ENCODE results near the gene JMJD4.
A peak's percentile ranks its signal among the peaks of the same experiment; 100 is the strongest.
"Not testable (repeated sequence)": the region's sequence is repeated elsewhere in the genome, so short reads cannot be mapped to it uniquely, and the experiment has no call there.

Gene JMJD4

GRCh38 chr1:227730630-227731151 lies 4.4 kb downstream of the JMJD4 start:
- no peak for DNase-seq

DNA sequence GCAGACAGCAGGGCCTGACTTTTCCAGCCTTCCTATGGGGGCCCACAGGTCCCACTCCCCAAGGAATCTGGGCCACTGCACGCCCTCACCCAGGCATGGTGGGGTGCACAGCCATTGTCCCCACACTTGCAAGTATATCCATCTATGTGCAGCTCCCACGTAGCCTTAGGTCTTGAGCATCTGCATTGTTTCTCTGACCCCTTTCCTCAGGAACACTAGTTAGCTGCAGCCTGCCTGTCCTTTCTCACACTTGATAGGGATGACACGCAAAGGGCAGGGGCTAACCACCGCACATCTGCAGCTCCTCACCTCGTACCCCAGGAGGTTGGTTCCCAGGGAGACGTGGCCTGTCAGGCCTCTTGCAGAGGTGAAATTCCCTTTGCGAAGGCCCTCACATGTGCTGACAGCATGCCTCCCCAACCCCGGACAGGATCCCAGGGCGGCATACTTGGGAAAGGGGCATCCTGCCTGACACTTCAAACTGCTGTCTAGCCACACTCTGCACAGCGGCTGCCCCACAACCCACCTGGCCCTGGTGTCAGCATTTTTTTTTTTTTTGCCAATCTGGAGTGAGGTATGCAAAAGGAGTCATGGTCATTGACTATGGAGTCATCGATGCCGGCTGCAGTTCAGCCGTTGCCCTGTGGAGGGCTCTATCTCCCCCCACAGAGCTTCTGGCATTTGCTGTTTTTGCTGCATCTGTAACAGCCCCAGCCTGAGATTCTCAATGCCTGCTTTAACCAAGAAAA lies 5.0 kb downstream of the JMJD4 start:
- DNase-seq: no peak

GRCh38 chr1:227729144-227729880 lies 5.8 kb downstream of the JMJD4 start:
- no peak for DNase-seq

GRCh38 chr1:227728892-227729143 lies 6.3 kb downstream of the JMJD4 start:
- DNase-seq: no peak

DNA sequence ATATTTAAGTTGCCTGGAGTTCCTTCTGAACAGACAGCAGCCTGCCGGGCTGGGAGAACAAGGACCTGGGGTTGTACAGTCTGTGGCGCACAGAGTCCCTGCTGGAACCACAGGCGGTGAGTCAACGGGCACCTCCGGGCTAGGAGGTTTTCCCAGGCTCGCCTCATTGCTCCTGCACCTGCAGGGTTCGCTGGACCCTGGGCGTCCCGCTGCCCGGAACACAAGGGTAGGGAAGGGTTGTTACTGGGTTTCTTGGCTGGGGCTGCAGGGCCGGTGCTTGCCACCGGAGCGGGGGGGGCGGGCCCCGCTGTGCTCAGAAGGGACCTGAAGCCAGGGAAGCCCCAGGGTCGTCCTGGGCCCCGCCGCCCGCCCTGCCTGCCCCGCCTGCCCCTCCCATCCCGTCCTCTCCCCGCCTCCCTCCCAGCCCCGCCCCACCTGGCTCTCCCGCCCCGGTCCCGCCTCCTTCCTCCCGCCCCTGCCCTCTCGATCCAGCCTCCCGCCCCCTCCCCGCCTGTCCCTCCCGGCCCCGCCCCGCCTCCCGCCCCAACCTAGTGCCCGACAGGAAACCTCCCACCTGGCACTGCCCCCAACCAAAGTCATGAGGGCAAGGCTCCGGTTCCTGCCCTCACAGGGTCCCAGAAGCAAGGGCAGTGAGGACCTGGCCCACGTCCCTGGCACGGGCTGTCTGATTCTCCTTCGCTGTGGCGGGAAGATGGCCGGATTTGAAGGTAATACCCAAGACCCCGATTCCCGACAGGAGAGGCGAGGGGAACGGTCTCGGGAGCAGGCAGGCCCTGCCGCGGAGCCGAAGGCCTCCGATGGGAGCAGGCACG lies 6.8 kb downstream of the JMJD4 start:
- peak; percentile 35 for DNase-seq

GRCh38 chr1:227726924-227727599 lies 8.0 kb downstream of the JMJD4 start:
- DNase-seq: no peak

- DNase-seq: no peak
These were observed 8.8 kb downstream of the JMJD4 start for GRCh38 chr1:227726318-227726717.

- no peak for DNase-seq
These were observed 10.1 kb downstream of the JMJD4 start for GRCh38 chr1:227725046-227725445.

DNA sequence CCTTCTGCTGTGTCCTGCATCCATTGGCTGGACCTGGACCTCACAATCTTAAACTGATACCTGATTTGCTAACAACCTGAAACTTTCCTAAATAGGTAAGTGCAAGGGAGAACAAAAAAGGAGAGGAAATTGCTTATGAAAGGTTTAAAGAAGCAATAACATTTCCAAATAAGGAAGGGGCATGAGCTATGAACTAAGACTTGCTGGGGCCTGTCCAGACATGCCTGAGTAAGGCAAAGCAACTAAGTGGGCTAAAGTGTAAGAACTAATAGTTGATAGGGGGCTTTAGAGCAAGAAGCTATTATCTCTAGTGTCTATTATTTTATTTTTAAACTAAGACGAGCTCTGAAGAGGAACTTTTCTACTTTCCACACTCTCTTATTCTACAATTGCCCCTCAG lies 11.6 kb downstream of the JMJD4 start:
- no peak for DNase-seq

DNA sequence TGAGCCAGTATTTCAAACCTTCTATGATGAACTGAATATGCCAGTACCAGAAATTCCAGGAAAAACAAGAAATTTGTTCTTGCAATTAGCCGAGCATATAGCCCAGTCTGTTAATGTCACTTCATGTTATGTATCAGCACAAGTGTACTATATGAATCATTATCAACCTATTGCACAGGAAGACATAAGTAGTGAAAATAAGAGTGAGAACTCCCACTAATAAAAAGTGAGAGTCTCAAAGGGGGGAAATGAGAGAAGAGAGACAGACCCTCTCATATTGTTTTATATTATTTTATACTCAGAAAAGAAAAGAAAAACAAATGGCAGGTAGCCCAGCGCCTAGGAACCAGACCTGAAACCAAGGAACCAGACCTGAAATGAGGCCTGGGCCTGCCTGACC lies 16.2 kb downstream of the JMJD4 start:
- no peak for DNase-seq

GRCh38 chr1:227712648-227713047 lies 22.5 kb downstream of the JMJD4 start:
- DNase-seq: no peak

DNA sequence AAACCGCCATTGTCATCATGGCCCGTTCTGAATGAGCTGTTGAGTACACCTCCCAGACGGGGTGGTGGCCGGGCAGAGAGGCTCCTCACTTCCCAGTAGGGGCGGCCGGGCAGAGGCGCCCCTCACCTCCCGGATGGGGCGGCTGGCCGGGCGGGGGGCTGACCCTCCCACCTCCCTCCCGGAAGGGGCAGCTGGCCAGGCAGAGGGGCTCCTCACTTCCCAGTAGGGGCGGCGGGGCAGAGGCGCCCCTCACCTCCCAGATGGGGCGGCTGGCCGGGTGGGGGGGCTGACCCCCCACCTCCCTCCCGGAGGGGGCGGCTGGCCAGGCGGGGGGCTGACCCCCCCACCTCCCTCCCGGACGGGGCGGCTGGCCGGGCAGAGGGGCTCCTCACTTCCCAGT lies 24.6 kb downstream of the JMJD4 start:
- not testable (repeated sequence) for DNase-seq

- no peak for DNase-seq
These were observed 25.7 kb downstream of the JMJD4 start for GRCh38 chr1:227709451-227709850.

- no peak for DNase-seq
These were observed 27.3 kb downstream of the JMJD4 start for GRCh38 chr1:227707846-227708245.

GRCh38 chr1:227701631-227702030 lies 33.5 kb downstream of the JMJD4 start:
- DNase-seq: not testable (repeated sequence)

DNA sequence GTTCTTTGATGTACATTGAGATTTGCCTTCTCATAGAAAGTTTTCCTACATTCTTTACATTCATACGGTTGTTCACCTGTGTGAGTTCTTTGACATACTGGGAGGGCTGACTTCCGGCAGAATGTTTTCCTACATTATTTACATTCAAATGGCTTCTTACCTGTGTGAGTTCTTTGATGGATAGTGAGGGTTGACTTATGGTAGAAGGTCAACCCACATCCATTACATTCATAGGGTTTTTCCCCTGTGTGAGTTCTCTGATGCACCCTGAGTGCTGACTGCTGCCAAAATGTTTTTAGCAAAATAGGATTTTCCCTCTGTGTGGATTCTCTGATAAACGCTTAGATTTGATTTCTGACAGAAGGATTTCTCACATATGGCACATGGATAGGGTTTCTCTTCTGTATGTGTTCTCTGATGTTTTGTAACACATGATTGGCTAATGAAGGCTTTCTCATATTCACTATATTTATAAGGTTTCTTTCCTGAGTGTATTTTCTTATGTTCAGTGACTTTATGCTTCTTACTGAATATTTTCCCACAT lies 37.7 kb downstream of the JMJD4 start:
- no peak for DNase-seq

DNA sequence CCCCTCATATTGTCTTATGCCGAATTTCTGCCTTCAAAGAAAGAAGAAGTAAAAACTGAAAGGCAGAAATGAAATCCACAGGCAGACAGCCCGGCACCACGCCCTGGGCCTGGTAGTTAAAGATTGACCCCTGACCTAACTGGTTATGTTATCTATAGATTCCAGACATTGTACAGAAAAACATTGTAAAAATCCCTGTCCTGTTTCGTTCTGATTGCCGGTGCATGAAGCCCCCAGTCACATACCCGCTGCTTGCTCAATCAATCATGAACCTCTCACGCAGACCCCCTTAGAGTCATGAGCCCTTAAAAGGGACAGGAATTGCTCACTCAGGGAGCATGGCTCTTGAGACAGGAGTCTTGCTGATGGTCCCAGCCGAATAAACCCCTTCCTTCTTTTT lies 49.3 kb downstream of the JMJD4 start:
- DNase-seq: no peak

Data from NCI-H226 (cell line).